GM19351 (cell line): ENCODE results near the gene SMAD3.

Source experiments
- ATAC-seq: cut with Tn5 transposase; IDR thresholded peaks from one replicate; pipeline ENCODE4 v1.9.1; 2021; ENCODE audit warnings: mild to moderate bottlenecking, moderate library complexity; ENCODE audit not compliant: unreplicated experiment

The SMAD3 gene

GRCh38 chr15:67035886-67036285 is 29.5 kb upstream of the SMAD3 start:
- no peak for ATAC-seq

- no peak for ATAC-seq
These were observed 28.4 kb upstream of the SMAD3 start for GRCh38 chr15:67036775-67037555.

GRCh38 chr15:67037694-67038093 is 27.7 kb upstream of the SMAD3 start:
- ATAC-seq, result no peak

GRCh38 chr15:67038736-67039135 is 26.7 kb upstream of the SMAD3 start:
- no peak for ATAC-seq

GRCh38 chr15:67039384-67040075 is 25.9 kb upstream of the SMAD3 start:
- ATAC-seq, result no peak

- no peak for ATAC-seq
These were observed 25.1 kb upstream of the SMAD3 start for GRCh38 chr15:67040277-67040676.

GRCh38 chr15:67042551-67043142 is 22.8 kb upstream of the SMAD3 start:
- no peak for ATAC-seq

- no peak for ATAC-seq
These were observed 21.2 kb upstream of the SMAD3 start for GRCh38 chr15:67043939-67044771.

GRCh38 chr15:67047149-67047661 is 18.2 kb upstream of the SMAD3 start:
- ATAC-seq, result no peak

GRCh38 chr15:67048281-67049279 is 16.8 kb upstream of the SMAD3 start:
- ATAC-seq, result no peak

GRCh38 chr15:67049351-67050044 is 15.9 kb upstream of the SMAD3 start:
- ATAC-seq, result no peak

- ATAC-seq, result no peak
These were observed 15.3 kb upstream of the SMAD3 start for GRCh38 chr15:67050062-67050461.

- ATAC-seq, result no peak
These were observed 14.8 kb upstream of the SMAD3 start for GRCh38 chr15:67050522-67051087.

- no peak for ATAC-seq
These were observed 14.0 kb upstream of the SMAD3 start for GRCh38 chr15:67051088-67052045.

GRCh38 chr15:67054676-67055075 is 10.7 kb upstream of the SMAD3 start:
- no peak for ATAC-seq

- ATAC-seq, result no peak
These were observed 6.3 kb upstream of the SMAD3 start for GRCh38 chr15:67059127-67059553.

GRCh38 chr15:67061811-67062368 is 3.5 kb upstream of the SMAD3 start:
- ATAC-seq, result no peak
